Smooth muscle cell (in vitro differentiated cells): ENCODE data around the gene TRMT61A. TPM values are rescaled to one million over a fixed set of nuclear protein-coding genes. Genes with fewer than 3 reads are reported as not detected.

Source experiments
- DNase-seq: peaks from one replicate; lab custom pipeline; 2025; ENCODE audit not compliant: unreplicated experiment; lab: John Stamatoyannopoulos, UW
- H2AFZ ChIP-seq: fragments of 200-600 bp; sonication (generic); 2 replicates; pipeline ENCODE4 v1.6.0; 2016; ENCODE audit warnings: antibody characterized with exemption, low read depth, mild to moderate bottlenecking
- H3F3A ChIP-seq: fragments of 200-600 bp; sonication (generic); 2 replicates; pipeline ENCODE4 v1.6.0; 2017; ENCODE audit warnings: antibody characterized with exemption, low read depth
- H3K27ac ChIP-seq: fragments of 200-600 bp; sonication (generic); 2 replicates; pipeline ENCODE4 v1.5.1; 2016; ENCODE audit warnings: low read depth, mild to moderate bottlenecking
- H3K27me3 ChIP-seq: fragments of 200-600 bp; sonication (generic); 2 replicates; pipeline ENCODE4 v1.6.1; 2016; ENCODE audit warnings: low read depth, mild to moderate bottlenecking
- H3K36me3 ChIP-seq: fragments of 200-600 bp; sonication (generic); 2 replicates; pipeline ENCODE4 v1.5.1; 2016; ENCODE audit warnings: low read depth
- H3K4me1 ChIP-seq: fragments of 200-600 bp; sonication (generic); 2 replicates; pipeline ENCODE4 v1.5.1; 2016; ENCODE audit warnings: low read depth
- H3K4me2 ChIP-seq: fragments of 200-600 bp; sonication (generic); 2 replicates; pipeline ENCODE4 v1.6.0; 2016; ENCODE audit warnings: mild to moderate bottlenecking
- H3K4me3 ChIP-seq: fragments of 200-600 bp; sonication (generic); 2 replicates; pipeline ENCODE4 v1.5.1; 2016; ENCODE audit warnings: mild to moderate bottlenecking
- H3K79me2 ChIP-seq: fragments of 200-600 bp; sonication (generic); 2 replicates; pipeline ENCODE4 v1.6.0; 2016; ENCODE audit warnings: low read depth, mild to moderate bottlenecking
- H3K9ac ChIP-seq: fragments of 200-600 bp; sonication (generic); 2 replicates; pipeline ENCODE4 v1.6.0; 2016; ENCODE audit warnings: low read depth
- H3K9me3 ChIP-seq: fragments of 200-600 bp; sonication (generic); replicated peaks from 2 replicates; pipeline ENCODE4 v1.5.1; 2016; ENCODE audit warnings: low read depth
- H4K20me1 ChIP-seq: fragments of 200-600 bp; sonication (generic); 2 replicates; pipeline ENCODE4 v1.6.0; 2016; ENCODE audit warnings: low read depth
- CTCF ChIP-seq: fragments of 200-600 bp; sonication (generic); IDR thresholded peaks from 2 replicates; pipeline ENCODE4 v1.5.1; 2017; ENCODE audit warnings: borderline replicate concordance, mild to moderate bottlenecking, antibody characterized with exemption; ENCODE audit not compliant: insufficient read depth, poor library complexity, severe bottlenecking
- WGBS: methylation state at CpG from one replicate; pipeline ENCODE4 v1.1.7; 2016; ENCODE audit warnings: low lambda C conversion rate; 5-methylcytosine and 5-hydroxymethylcytosine counted together
- polyA plus RNA-seq: library from polyadenylated mRNA; unstranded; fragments of >200 nt; fragmentation: Nextera tagmentation; extraction: Ambion mirVana; gene quantifications from 2 replicates; pipeline ENCODE4 v1.2.1, GENCODE V29; 2016
- total RNA-seq: library from RNA; depleted of rRNA; stranded (reverse); fragments of >200 nt; gene quantifications from 2 replicates; pipeline ENCODE4 v1.2.3, GENCODE V29; 2014

The TRMT61A gene
- total and polyA plus RNA-seq, 2 experiments from 2014 or later = 3.7 to 6.7 TPM

- no peak overlapping the region for H2AFZ ChIP-seq
- DNase-seq = no peak
- peaks cover 18% of the 10 kb centered on the region for H4K20me1 ChIP-seq
- TF ChIP-seq CTCF = no peak
- H3K9me3 ChIP-seq = no peaks in the 10 kb centered on the region
- WGBS = 93% methylated on average over 21 of the region's 21 CpGs
- H3K27ac ChIP-seq = no peak overlapping the region
- no peak overlapping the region for H3K9ac ChIP-seq
- no peak overlapping the region for H3K4me2 ChIP-seq
- peaks cover under 1% of the 10 kb centered on the region for H3K79me2 ChIP-seq
- no peak overlapping the region for H3K4me3 ChIP-seq
- no peaks in the 10 kb centered on the region for H3K27me3 ChIP-seq
- H3K4me1 ChIP-seq = no peaks in the 10 kb centered on the region
- peaks cover 2% of the 10 kb centered on the region for H3F3A ChIP-seq
- H3K36me3 ChIP-seq = no peaks in the 10 kb centered on the region
Measured at GRCh38 chr14:103535081-103535890, 6.3 kb downstream of the TRMT61A start.

- H3F3A ChIP-seq = peaks cover 4% of the 10 kb centered on the region
- H3K79me2 ChIP-seq = no peaks in the 10 kb centered on the region
- no peak overlapping the region for H3K9ac ChIP-seq
- WGBS = 95% methylated on average over 11 of the region's 11 CpGs
- no peak overlapping the region for H2AFZ ChIP-seq
- H3K4me2 ChIP-seq = no peak overlapping the region
- H3K4me1 ChIP-seq = peaks cover 3% of the 10 kb centered on the region
- H3K9me3 ChIP-seq = no peaks in the 10 kb centered on the region
- no peaks in the 10 kb centered on the region for H3K27me3 ChIP-seq
- H3K36me3 ChIP-seq = no peaks in the 10 kb centered on the region
- no peak overlapping the region for H3K27ac ChIP-seq
- no peak for DNase-seq
- TF ChIP-seq CTCF = no peak
- H3K4me3 ChIP-seq = no peak overlapping the region
- peaks cover 11% of the 10 kb centered on the region for H4K20me1 ChIP-seq
Measured at GRCh38 chr14:103535891-103536565, 7.0 kb downstream of the TRMT61A start.

GRCh38 chr14:103536693-103537092 lies 7.7 kb downstream of the TRMT61A start:
- Histone ChIP-seq H4K20me1 (peaks cover 4% of the 10 kb centered on the region), H2AFZ (no peak overlapping the region), H3K4me1 (peaks cover 9% of the 10 kb centered on the region), H3K9me3 (no peaks in the 10 kb centered on the region), H3K4me2 (no peak overlapping the region), H3K36me3 (no peaks in the 10 kb centered on the region), H3K4me3 (no peak overlapping the region), H3K27ac (no peak overlapping the region), H3K9ac (no peak overlapping the region), H3K27me3 (no peaks in the 10 kb centered on the region), H3F3A (peaks cover 4% of the 10 kb centered on the region), H3K79me2 (no peaks in the 10 kb centered on the region)
- DNase-seq = no peak
- TF ChIP-seq CTCF = no peak
- 78% methylated on average over 9 of the region's 9 CpGs for WGBS
